ENCODE data around the gene BANP. TPM values are rescaled to one million over a fixed set of nuclear protein-coding genes. Genes with fewer than 3 reads are reported as not detected.

The BANP gene
- total and polyA plus RNA-seq, 2 experiments from 2014 or later, result 22.8 to 23.8 TPM

DNA sequence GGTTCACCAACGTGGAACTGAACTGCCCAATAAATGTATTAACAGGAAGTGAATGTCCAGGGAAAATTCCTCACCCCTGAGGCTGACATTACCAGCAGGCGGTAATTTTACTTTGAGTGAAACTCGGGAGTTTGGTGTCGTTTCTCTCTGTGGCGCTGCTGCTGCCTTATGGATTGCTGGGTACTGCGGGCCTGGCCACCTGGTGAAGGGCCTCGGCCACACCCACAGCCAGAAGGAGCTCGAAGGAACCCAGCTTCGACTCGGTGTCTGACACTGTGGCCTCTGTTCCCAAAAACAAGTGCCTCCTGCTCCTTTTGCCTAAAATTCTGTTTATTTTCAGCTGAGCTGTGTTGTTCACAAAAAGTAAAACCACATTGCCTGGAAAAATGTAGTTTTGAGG is 115.0 kb downstream of the BANP start:
- no peaks in the 10 kb centered on the region for H3K27me3 ChIP-seq
- no peak overlapping the region for H2AFZ ChIP-seq
- H3K9me3 ChIP-seq (ENCODE audit: low read depth), result no peaks in the 10 kb centered on the region
- H3K9me2 ChIP-seq (replicated peaks; ENCODE audit: insufficient read depth), result no peaks in the 10 kb centered on the region
- TF ChIP-seq EZH2phosphoT487 (IDR thresholded peaks at IDR 0.05; ENCODE audit: low read depth, severe bottlenecking, unreplicated experiment), result no peak
- TF ChIP-seq, protein P1, sequence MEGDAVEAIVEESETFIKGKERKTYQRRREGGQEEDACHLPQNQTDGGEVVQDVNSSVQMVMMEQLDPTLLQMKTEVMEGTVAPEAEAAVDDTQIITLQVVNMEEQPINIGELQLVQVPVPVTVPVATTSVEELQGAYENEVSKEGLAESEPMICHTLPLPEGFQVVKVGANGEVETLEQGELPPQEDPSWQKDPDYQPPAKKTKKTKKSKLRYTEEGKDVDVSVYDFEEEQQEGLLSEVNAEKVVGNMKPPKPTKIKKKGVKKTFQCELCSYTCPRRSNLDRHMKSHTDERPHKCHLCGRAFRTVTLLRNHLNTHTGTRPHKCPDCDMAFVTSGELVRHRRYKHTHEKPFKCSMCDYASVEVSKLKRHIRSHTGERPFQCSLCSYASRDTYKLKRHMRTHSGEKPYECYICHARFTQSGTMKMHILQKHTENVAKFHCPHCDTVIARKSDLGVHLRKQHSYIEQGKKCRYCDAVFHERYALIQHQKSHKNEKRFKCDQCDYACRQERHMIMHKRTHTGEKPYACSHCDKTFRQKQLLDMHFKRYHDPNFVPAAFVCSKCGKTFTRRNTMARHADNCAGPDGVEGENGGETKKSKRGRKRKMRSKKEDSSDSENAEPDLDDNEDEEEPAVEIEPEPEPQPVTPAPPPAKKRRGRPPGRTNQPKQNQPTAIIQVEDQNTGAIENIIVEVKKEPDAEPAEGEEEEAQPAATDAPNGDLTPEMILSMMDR (IDR thresholded peaks at IDR 0.05; ENCODE audit: poor library complexity), result no peak
- TF ChIP-seq EZH2 (IDR thresholded peaks at IDR 0.05; ENCODE audit: borderline replicate concordance), result no peak
- no peak overlapping the region for H3K4me3 ChIP-seq
- no peak overlapping the region for H3K4me2 ChIP-seq
- H4K20me1 ChIP-seq (ENCODE audit: insufficient read depth, poor library complexity, severe bottlenecking), result no peaks in the 10 kb centered on the region
- no peaks in the 10 kb centered on the region for H3K79me2 ChIP-seq
- WGBS (ENCODE audit: low lambda C conversion rate, missing lambda C conversion rate), result 86% methylated on average over 10 of the region's 10 CpGs
- peaks cover 20% of the 10 kb centered on the region for H3K4me1 ChIP-seq (ENCODE audit: insufficient read depth)
- DNase-seq (ENCODE audit: low spot score), result no peak
- no peaks in the 10 kb centered on the region for H3K36me3 ChIP-seq (replicated peaks; ENCODE audit: insufficient read depth, low read depth)
- H3K27ac ChIP-seq, result no peak overlapping the region

DNA sequence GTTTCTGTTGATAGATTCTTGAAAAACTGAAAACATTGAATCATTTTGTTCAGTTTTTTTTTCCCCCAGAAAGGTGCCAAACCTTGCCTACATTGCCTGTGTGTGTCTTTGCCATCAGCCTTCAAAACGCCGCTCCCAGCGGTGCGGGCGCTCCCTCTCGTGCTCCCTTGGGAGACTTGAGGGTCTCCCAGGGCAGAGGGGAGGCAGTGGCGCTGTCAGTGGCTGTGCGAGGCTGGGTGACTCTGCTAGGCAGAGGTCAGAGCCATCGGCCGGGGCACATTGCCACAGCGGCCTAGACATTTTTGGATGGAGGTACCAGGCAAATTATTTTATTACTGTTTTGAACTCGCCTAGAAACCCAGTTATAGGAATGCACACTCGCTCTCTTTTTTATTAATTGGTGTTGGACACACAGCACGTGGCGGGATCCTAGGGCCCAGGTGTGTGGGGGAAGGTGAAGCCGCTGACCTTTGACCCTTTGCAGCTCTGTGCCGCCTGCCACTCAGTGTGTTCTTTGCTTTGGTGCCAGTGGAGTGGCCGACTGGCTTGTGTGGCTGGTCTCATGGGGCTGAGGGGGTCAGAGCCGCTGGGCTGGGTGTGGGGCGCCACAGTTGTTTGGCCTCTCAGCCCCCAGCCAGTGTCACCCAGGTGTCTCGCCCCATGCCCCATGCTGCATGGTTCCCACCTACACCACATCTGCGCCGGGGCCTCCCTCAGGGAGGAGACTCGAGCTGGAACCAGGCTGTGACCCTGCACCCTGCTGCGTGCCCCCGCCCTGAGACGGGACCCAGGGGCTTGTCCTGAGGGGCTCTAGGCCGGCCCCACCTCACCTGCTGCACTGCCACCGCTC is 115.7 kb downstream of the BANP start:
- H2AFZ ChIP-seq, result no peak overlapping the region
- peaks cover 17% of the 10 kb centered on the region for H3K4me1 ChIP-seq (ENCODE audit: insufficient read depth)
- no peak for DNase-seq (ENCODE audit: low spot score)
- no peaks in the 10 kb centered on the region for H3K9me3 ChIP-seq (ENCODE audit: low read depth)
- 95% methylated on average over 28 of the region's 29 CpGs for WGBS (ENCODE audit: low lambda C conversion rate, missing lambda C conversion rate)
- no peaks in the 10 kb centered on the region for H3K79me2 ChIP-seq
- H3K4me2 ChIP-seq, result no peak overlapping the region
- H4K20me1 ChIP-seq (ENCODE audit: insufficient read depth, poor library complexity, severe bottlenecking), result no peaks in the 10 kb centered on the region
- TF ChIP-seq EZH2phosphoT487 (IDR thresholded peaks at IDR 0.05; ENCODE audit: low read depth, severe bottlenecking, unreplicated experiment), result no peak
- TF ChIP-seq EZH2 (IDR thresholded peaks at IDR 0.05; ENCODE audit: borderline replicate concordance), result no peak
- TF ChIP-seq, protein P1 (IDR thresholded peaks at IDR 0.05; ENCODE audit: poor library complexity), result no peak
- H3K9me2 ChIP-seq (replicated peaks; ENCODE audit: insufficient read depth), result no peaks in the 10 kb centered on the region
- H3K27me3 ChIP-seq, result no peaks in the 10 kb centered on the region
- no peaks in the 10 kb centered on the region for H3K36me3 ChIP-seq (replicated peaks; ENCODE audit: insufficient read depth, low read depth)
- H3K4me3 ChIP-seq, result no peak overlapping the region
- no peak overlapping the region for H3K27ac ChIP-seq

DNA sequence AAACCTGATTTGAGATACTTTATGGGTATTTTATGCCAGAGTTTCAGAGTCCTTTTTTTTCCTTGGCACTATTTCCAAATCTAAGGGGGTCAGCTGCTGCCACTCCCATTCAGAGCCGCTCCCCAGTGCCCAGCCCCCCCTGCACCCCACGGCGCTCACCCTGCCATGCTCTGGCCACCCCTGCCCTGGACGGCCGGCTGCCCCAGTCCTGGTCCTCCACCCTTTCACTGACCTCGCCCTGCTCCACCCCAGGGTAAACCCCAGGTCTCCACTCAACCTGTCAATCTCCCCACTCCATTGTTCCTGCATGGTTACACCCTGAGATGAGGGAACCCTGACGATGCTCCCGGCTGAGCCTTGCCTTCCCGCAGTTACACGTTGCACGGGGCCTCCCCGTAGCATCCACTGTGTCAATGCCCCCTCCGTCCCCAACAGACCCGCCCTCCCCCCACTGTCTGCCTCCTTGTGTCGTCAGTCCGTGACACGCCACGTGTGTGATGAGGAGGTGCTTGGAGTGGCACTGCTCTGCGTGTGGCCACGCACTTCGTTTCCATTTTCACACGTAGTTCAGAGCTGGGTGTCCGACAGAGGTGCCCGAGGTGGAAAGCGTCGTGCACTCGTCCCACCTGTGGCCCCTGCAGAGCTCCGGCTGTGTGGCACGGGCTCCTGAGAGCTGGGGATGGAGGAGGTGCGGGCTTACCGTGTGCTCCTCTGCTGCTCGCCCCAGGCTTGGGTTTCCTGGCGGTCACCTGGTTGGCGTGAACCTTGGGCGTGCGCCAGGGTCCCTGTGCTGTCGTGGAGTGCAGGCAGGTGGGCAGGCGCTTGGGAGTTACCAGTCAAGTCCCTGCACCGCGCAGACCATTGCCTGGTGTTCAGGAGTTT is 116.5 kb downstream of the BANP start:
- H3K4me3 ChIP-seq, result no peak overlapping the region
- no peak for DNase-seq (ENCODE audit: low spot score)
- H3K36me3 ChIP-seq (replicated peaks; ENCODE audit: insufficient read depth, low read depth), result no peaks in the 10 kb centered on the region
- H3K9me2 ChIP-seq (replicated peaks; ENCODE audit: insufficient read depth), result no peaks in the 10 kb centered on the region
- no peaks in the 10 kb centered on the region for H3K27me3 ChIP-seq
- H3K79me2 ChIP-seq, result no peaks in the 10 kb centered on the region
- no peaks in the 10 kb centered on the region for H4K20me1 ChIP-seq (ENCODE audit: insufficient read depth, poor library complexity, severe bottlenecking)
- no peak overlapping the region for H2AFZ ChIP-seq
- H3K9me3 ChIP-seq (ENCODE audit: low read depth), result no peaks in the 10 kb centered on the region
- H3K4me1 ChIP-seq (ENCODE audit: insufficient read depth), result peaks cover 8% of the 10 kb centered on the region
- TF ChIP-seq EZH2 (IDR thresholded peaks at IDR 0.05; ENCODE audit: borderline replicate concordance) (no peak), EZH2phosphoT487 (IDR thresholded peaks at IDR 0.05; ENCODE audit: low read depth, severe bottlenecking, unreplicated experiment) (no peak)
- TF ChIP-seq, protein P1 (IDR thresholded peaks at IDR 0.05; ENCODE audit: poor library complexity), result no peak
- no peak overlapping the region for H3K27ac ChIP-seq
- H3K4me2 ChIP-seq, result no peak overlapping the region
- 96% methylated on average over 37 of the region's 40 CpGs for WGBS (ENCODE audit: low lambda C conversion rate, missing lambda C conversion rate)
